Caco-2 (cell line): ENCODE measurements around the gene OR2V1. TPM values are rescaled to one million over a fixed set of nuclear protein-coding genes. Genes with fewer than 3 reads are reported as not detected.

Experiments
- BruUV-seq: library from RNA; stranded (reverse); fragments of 400-500 nt; replicated peaks from 2 replicates; lab custom pipeline; 2021; lab: Mats Ljungman, UMichigan
- CTCF ChIA-PET: fragments of 300-600 bp; sonication (Branson Sonifier 250); formaldehyde crosslinking; loops from one replicate; lab custom pipeline; 2022; ENCODE audit warnings: antibody characterized with exemption; lab: Charles Lee
- POLR2A ChIA-PET: fragments of 300-600 bp; sonication (Branson Sonifier 250); formaldehyde crosslinking; loops from one replicate; lab custom pipeline; 2022; ENCODE audit warnings: antibody characterized with exemption; lab: Charles Lee
- DNase-seq, 2 experiments: peaks; one replicate each; pipeline versions ENCODE4 v3.0.0 to v3.0.0-alpha.2; 2020 to 2022
- H3K27me3 ChIP-seq: replicated peaks from 2 replicates; pipeline ENCODE4 v1.6.0; 2011; ENCODE audit warnings: low read length; ENCODE audit not compliant: control insufficient read depth, insufficient read depth
- H3K36me3 ChIP-seq: 2 replicates; pipeline ENCODE4 v1.5.1; 2011; ENCODE audit warnings: low read length; ENCODE audit not compliant: control insufficient read depth, insufficient read depth
- H3K4me1 ChIP-seq: fragments of 250-450 bp; sonication (Bioruptor Pico); 2 replicates; pipeline ENCODE4 v1.5.1; 2020; ENCODE audit warnings: mild to moderate bottlenecking
- H3K4me3 ChIP-seq: 2 replicates; pipeline ENCODE4 v1.5.1; 2011; ENCODE audit warnings: low read depth, mild to moderate bottlenecking, control low read depth, low read length
- H3K9me3 ChIP-seq: fragments of 250-450 bp; sonication (Bioruptor Pico); 2 replicates; pipeline ENCODE4 v1.5.1; 2020; ENCODE audit warnings: mild to moderate bottlenecking, moderate library complexity
- H3K27ac Mint-ChIP-seq: one replicate; pipeline ENCODE4 v1.8.0; 2022; ENCODE audit warnings: mixed read lengths; ENCODE audit not compliant: unreplicated experiment
- H3K27me3 Mint-ChIP-seq: one replicate; pipeline ENCODE4 v1.8.0; 2022; ENCODE audit warnings: mixed read lengths; ENCODE audit not compliant: insufficient read depth, unreplicated experiment
- H3K36me3 Mint-ChIP-seq: one replicate; pipeline ENCODE4 v1.8.0; 2022; ENCODE audit warnings: mild to moderate bottlenecking, mixed read lengths; ENCODE audit not compliant: insufficient read depth, unreplicated experiment
- H3K4me1 Mint-ChIP-seq: one replicate; pipeline ENCODE4 v1.8.0; 2022; ENCODE audit warnings: low read depth, mixed read lengths; ENCODE audit not compliant: unreplicated experiment
- H3K4me3 Mint-ChIP-seq: one replicate; pipeline ENCODE4 v1.8.0; 2022; ENCODE audit warnings: mild to moderate bottlenecking, moderate library complexity, mixed read lengths; ENCODE audit not compliant: unreplicated experiment
- H3K9me3 Mint-ChIP-seq: one replicate; pipeline ENCODE4 v1.8.0; 2022; ENCODE audit warnings: mixed read lengths; ENCODE audit not compliant: unreplicated experiment
- intact Hi-C: fragments of 100-400 bp; cut with micrococcal nuclease; formaldehyde crosslinking; loops from one replicate; pipeline ENCODE4 v1.10.0; 2022; ENCODE audit not compliant: unreplicated experiment
- total RNA-seq: library from RNA; stranded (reverse); gene quantifications from 2 replicates; pipeline ENCODE4 v1.2.3, GENCODE V29; 2022
- TF ChIP-seq, protein P1 (sequence below), 2 experiments: fragments of 200-600 bp in 1 of 2; IDR thresholded peaks; 1 replicate in 1 of 2; 2 replicates in 1 of 2; pipeline versions ENCODE4 v1.5.1 to v1.8.0; 2011 to 2022; ENCODE audit warnings: antibody characterized with exemption in 1 of 2, control low read depth in 1 of 2, inconsistent platforms in 1 of 2, low read depth in 1 of 2, low read length in 1 of 2, mild to moderate bottlenecking in 1 of 2, moderate library complexity in 1 of 2; ENCODE audit not compliant: insufficient read depth in 1 of 2, severe bottlenecking in 1 of 2, unreplicated experiment in 1 of 2

The OR2V1 gene
- total RNA-seq, 1 experiment from 2014 or later, result not detected

- Histone ChIP-seq H3K4me3 (no peak overlapping the region), H3K4me1 (no peaks in the 10 kb centered on the region), H3K27me3 (0 out of 2 replicates have a peak, but pooled peaks cover 2% of the 10 kb centered on the region), H3K9me3 (no peaks in the 10 kb centered on the region), H3K36me3 (no peaks in the 10 kb centered on the region)
- TF ChIP-seq, protein P1, sequence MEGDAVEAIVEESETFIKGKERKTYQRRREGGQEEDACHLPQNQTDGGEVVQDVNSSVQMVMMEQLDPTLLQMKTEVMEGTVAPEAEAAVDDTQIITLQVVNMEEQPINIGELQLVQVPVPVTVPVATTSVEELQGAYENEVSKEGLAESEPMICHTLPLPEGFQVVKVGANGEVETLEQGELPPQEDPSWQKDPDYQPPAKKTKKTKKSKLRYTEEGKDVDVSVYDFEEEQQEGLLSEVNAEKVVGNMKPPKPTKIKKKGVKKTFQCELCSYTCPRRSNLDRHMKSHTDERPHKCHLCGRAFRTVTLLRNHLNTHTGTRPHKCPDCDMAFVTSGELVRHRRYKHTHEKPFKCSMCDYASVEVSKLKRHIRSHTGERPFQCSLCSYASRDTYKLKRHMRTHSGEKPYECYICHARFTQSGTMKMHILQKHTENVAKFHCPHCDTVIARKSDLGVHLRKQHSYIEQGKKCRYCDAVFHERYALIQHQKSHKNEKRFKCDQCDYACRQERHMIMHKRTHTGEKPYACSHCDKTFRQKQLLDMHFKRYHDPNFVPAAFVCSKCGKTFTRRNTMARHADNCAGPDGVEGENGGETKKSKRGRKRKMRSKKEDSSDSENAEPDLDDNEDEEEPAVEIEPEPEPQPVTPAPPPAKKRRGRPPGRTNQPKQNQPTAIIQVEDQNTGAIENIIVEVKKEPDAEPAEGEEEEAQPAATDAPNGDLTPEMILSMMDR (IDR thresholded peaks at IDR 0.05; ENCODE audit: insufficient read depth in 1 of 2, low read depth in 1 of 2, low read length in 1 of 2, severe bottlenecking in 1 of 2, unreplicated experiment in 1 of 2), result no peak
- intact Hi-C loops, result no loop called here
- Mint-ChIP-seq H3K4me1 (no peaks in the 10 kb centered on the region), H3K27me3 (peaks cover 37% of the 10 kb centered on the region), H3K36me3 (no peaks in the 10 kb centered on the region), H3K4me3 (no peak overlapping the region), H3K27ac (no peak overlapping the region), H3K9me3 (no peaks in the 10 kb centered on the region)
- BruUV-seq, result no TSS peak
- ChIA-PET POLR2A (no interaction called here), CTCF (no interaction called here)
- DNase-seq, result no peak
Observed at GRCh38 chr5:181129601-181130000, 1.4 kb downstream of the OR2V1 start.

DNA sequence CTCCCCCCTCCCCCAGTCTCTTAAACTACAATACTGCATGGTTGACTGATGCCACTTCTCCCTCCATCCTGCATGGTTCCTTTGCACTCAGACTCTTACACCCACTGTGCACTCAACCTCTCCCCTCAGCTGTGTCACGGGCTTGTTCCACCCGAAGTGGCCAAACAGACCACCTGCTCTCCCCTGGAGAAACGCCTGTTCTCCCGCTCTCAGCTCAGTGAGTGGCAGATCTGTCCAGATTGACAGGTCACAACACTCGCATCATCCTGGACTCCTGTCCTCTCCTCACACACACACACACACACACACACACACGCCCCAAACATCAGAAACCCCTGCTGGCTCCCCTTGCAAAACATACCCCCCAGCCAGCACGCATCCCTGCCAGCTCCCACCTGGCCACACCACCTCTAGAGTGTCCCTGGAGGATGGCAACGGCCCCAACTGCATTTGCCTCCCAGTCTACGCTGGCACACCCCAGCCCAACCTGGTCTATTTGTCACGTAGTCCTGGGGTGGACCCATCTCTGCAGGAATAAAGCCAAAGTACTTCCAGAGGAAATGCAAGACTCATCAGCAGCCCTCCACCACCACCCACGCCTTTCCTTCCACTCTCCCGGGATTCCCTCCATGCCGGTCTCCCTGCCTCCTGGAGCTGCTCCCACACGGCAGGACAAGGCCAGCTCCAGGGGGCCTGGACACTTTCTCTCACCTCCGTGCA is 2.9 kb downstream of the OR2V1 start:
- TF ChIP-seq, protein P1 (IDR thresholded peaks at IDR 0.05; ENCODE audit: insufficient read depth in 1 of 2, low read depth in 1 of 2, low read length in 1 of 2, severe bottlenecking in 1 of 2, unreplicated experiment in 1 of 2), result no peak
- Histone ChIP-seq H3K9me3 (no peaks in the 10 kb centered on the region), H3K36me3 (no peaks in the 10 kb centered on the region), H3K4me3 (no peak overlapping the region), H3K4me1 (no peaks in the 10 kb centered on the region), H3K27me3 (0 out of 2 replicates have a peak, but pooled peaks cover 2% of the 10 kb centered on the region)
- H3K36me3 Mint-ChIP-seq, result no peaks in the 10 kb centered on the region
- no peak overlapping the region for H3K4me3 Mint-ChIP-seq
- H3K27me3 Mint-ChIP-seq, result peaks cover 31% of the 10 kb centered on the region
- intact Hi-C loops, result no loop called here
- no peak overlapping the region for H3K27ac Mint-ChIP-seq
- POLR2A ChIA-PET, result no interaction called here
- BruUV-seq, result no TSS peak
- H3K9me3 Mint-ChIP-seq, result no peaks in the 10 kb centered on the region
- H3K4me1 Mint-ChIP-seq, result no peaks in the 10 kb centered on the region
- CTCF ChIA-PET, result no interaction called here
- DNase-seq, result no peak

GRCh38 chr5:181127456-181127855 is 3.5 kb downstream of the OR2V1 start:
- TF ChIP-seq, protein P1 (IDR thresholded peaks at IDR 0.05; ENCODE audit: insufficient read depth in 1 of 2, low read depth in 1 of 2, low read length in 1 of 2, severe bottlenecking in 1 of 2, unreplicated experiment in 1 of 2), result no peak
- Histone ChIP-seq H3K9me3 (no peaks in the 10 kb centered on the region), H3K27me3 (0 out of 2 replicates have a peak, but pooled peaks cover 2% of the 10 kb centered on the region), H3K4me1 (no peaks in the 10 kb centered on the region), H3K4me3 (no peak overlapping the region), H3K36me3 (no peaks in the 10 kb centered on the region)
- Mint-ChIP-seq H3K9me3 (no peaks in the 10 kb centered on the region), H3K4me1 (no peaks in the 10 kb centered on the region), H3K27ac (no peak overlapping the region), H3K27me3 (peaks cover 25% of the 10 kb centered on the region), H3K36me3 (no peaks in the 10 kb centered on the region), H3K4me3 (no peak overlapping the region)
- no TSS peak for BruUV-seq
- ChIA-PET CTCF (no interaction called here), POLR2A (no interaction called here)
- intact Hi-C loops, result no loop called here
- no peak for DNase-seq
